AG10803 (cell line): ENCODE results near the gene NT5C2.

Source experiments
- DNase-seq: peaks from one replicate; pipeline ENCODE4 v3.0.0; 2010; ENCODE audit warnings: low read depth
- H3K4me3 ChIP-seq: 2 replicates; pipeline ENCODE4 v1.5.1; 2011; ENCODE audit warnings: mild to moderate bottlenecking, low read length, control low read depth
- CTCF ChIP-seq: conservative IDR thresholded peaks from 2 replicates; pipeline ENCODE4 v1.5.1; 2011; ENCODE audit warnings: mild to moderate bottlenecking, low read length, control low read depth, inconsistent platforms

The NT5C2 gene

GRCh38 chr10:103090911-103091310 lies 102.2 kb downstream of the NT5C2 start:
- H3K4me3 ChIP-seq = no peak overlapping the region
- no peak for TF ChIP-seq CTCF
- DNase-seq = no peak

- TF ChIP-seq CTCF = no peak
- no peak for DNase-seq
- H3K4me3 ChIP-seq = no peak overlapping the region
Measured at GRCh38 chr10:103089493-103089892, 103.6 kb downstream of the NT5C2 start.

DNA sequence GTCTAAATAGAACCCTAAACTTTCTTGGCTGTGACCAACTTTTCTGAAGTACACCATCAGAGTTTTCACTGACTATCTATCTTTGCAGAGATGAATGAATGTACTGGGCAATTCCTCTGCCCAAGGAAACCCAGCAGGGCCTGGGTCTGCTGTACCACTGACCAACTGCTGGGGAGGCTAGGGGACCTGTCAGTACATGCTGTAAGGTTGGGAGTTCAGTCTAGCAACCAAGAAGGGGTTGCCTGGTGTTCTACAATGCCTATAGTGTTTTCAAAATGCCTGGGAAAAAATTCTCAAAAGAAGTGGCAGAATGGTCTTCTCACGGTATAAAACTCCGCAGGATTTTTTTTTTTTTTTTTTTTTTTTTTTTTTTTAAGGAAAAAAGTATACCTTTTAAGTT lies 106.3 kb downstream of the NT5C2 start:
- no peak overlapping the region for H3K4me3 ChIP-seq
- TF ChIP-seq CTCF = no peak
- DNase-seq = no peak

GRCh38 chr10:103086261-103086660 lies 106.8 kb downstream of the NT5C2 start:
- DNase-seq = no peak
- TF ChIP-seq CTCF = no peak
- H3K4me3 ChIP-seq = no peak overlapping the region

GRCh38 chr10:103083977-103084320 lies 109.1 kb downstream of the NT5C2 start:
- no peak overlapping the region for H3K4me3 ChIP-seq
- TF ChIP-seq CTCF = no peak
- no peak for DNase-seq

DNA sequence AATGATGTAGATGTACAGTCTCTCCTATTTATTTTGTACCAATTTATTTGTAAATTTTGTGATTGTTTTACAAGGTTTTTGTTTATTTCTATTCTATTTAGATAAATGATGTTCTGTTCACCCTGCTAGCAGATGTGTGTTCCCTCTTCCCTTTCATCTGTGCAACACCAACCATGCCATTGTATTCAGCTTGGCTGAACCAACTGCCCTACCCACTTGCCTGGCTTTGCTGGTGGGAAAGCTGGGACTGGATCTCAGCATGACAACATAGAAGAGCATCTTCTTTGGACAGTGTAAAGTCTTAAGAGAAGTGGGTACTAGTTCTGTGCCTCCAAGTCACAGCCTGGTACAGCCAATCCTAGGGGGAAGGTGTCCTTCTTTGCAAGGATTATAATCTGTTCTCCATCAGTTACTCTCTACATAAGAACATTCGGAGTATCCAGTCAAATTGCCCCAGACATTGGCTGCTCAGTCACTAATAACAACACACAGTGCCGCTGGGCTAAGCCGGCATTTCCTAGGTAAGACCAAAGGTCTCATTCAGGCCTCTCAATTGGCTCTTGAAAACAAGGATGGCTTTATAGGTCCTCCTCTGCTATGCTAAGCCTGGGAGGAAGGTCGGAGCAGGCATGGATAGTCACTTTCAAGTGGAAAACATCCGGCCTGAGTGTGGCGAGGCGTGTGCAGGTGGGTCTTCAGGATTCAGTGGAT lies 109.7 kb downstream of the NT5C2 start:
- TF ChIP-seq CTCF = no peak
- H3K4me3 ChIP-seq = no peak overlapping the region
- DNase-seq = no peak

- no peak for DNase-seq
- TF ChIP-seq CTCF = no peak
- H3K4me3 ChIP-seq = no peak overlapping the region
Measured at GRCh38 chr10:103082683-103083082, 110.4 kb downstream of the NT5C2 start.
